Measurements from ENCODE around the gene PPM1K. TPM values are rescaled to one million over a fixed set of nuclear protein-coding genes. Genes with fewer than 3 reads are reported as not detected.
"Not testable (repeated sequence)": the region's sequence is repeated elsewhere in the genome, so short reads cannot be mapped to it uniquely, and the experiment has no call there.

The PPM1K gene
- total RNA-seq, 4 donors from 2014 or later, result 7.0 to 75.1 (median 14.2) TPM

- no peak for DNase-seq
- TF ChIP-seq CTCF (IDR thresholded peaks at IDR 0.05), result no peak
- no peak for TF ChIP-seq POLR2A (IDR thresholded peaks at IDR 0.05)
- Histone ChIP-seq H3K27ac (peak overlapping the region in 1 of 4 donors; percentile 78), H3K27me3 (no peaks in the 10 kb centered on the region), H3K4me3 (no peak overlapping the region), H3K9me3 (no peaks in the 10 kb centered on the region), H3K36me3 (no peaks in the 10 kb centered on the region), H3K4me1 (no peaks in the 10 kb centered on the region)
These were observed 34.5 kb upstream of the PPM1K start for GRCh38 chr4:88318751-88319350.

DNA sequence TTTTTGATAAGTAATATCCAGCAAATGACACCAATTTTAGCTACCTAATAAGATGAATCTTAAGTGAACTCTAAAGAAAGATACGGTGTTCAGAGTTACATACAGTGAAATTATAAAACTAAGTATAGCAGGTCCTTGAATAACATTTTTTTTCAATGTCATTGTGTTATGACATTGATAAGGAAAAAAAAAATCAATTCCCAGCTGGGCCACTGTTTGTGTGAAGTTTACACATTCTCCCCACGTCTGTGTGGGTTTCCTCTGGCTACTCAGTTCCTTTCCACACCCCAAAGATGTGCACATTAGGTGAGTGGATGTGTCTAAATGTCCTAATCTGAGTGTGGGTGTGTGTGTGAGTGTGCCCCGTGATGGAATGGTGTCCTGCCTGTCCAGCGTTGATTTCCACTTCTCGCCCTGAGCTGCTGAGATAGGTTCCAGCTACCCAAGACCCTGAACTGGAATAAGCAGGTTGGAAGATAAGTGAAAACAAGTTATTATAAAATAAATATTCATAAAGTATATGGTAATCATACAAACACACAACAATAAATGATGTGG lies 31.2 kb upstream of the PPM1K start:
- Histone ChIP-seq H3K4me1 (no peaks in the 10 kb centered on the region), H3K4me3 (no peak overlapping the region), H3K27me3 (no peaks in the 10 kb centered on the region), H3K36me3 (no peaks in the 10 kb centered on the region), H3K9me3 (no peaks in the 10 kb centered on the region), H3K27ac (no peak overlapping the region)
- TF ChIP-seq CTCF (IDR thresholded peaks at IDR 0.05) (no peak), POLR2A (IDR thresholded peaks at IDR 0.05) (no peak)
- DNase-seq, result no peak

DNA sequence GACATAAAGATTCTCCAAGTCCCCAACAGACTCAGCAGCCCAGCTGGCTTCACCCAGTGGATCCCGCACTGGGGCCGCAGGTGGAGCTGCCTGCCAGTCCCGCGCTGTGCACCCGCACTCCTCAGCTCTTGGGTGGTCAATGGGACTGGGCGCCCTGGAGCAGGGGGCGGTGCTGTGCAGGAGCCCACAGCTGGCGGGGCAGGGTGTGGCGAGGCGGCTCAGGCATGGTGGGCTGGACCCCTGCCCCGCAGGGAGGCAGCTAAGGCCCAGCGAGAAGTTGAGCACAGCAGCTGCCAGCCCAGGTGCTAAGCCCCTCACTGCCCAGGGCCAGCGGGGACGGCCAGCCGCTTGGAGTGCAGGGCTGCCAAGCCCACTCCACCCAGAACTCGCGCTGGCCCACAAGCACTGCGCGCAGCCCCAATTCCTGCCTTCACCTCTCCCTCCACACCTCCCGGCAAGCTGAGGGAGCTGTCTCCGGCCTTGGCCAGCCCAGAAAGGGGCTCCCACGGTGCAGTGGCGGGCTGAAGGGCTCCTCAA lies 28.8 kb upstream of the PPM1K start:
- not testable (repeated sequence) for H3K36me3 ChIP-seq, H3K9me3 ChIP-seq, H3K4me1 ChIP-seq, H3K4me3 ChIP-seq, H3K27ac ChIP-seq, H3K27me3 ChIP-seq, DNase-seq

DNA sequence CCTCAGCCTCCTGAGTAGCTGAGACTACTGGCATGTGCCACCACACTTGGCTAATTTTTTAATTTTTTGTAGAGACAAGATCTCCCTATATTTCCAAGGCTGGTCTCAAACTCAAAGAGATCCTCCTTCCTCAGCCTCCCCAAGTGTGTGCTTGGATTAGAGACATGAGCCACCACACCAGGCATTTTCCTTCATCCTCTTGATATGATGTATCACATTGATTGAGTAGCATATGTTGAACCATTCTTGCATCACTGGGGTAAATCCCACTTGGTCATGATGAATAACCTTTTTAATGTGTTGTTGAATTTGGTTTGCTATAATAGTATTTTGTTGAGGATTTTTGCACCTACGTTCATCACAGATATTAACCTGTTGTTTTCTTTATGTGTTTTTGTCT lies 24.2 kb upstream of the PPM1K start:
- no peak for DNase-seq
- Histone ChIP-seq H3K4me1 (no peaks in the 10 kb centered on the region), H3K27ac (no peak overlapping the region), H3K9me3 (no peaks in the 10 kb centered on the region), H3K36me3 (no peaks in the 10 kb centered on the region), H3K4me3 (no peak overlapping the region), H3K27me3 (no peaks in the 10 kb centered on the region)
- TF ChIP-seq POLR2A (IDR thresholded peaks at IDR 0.05), result no peak
- no peak for TF ChIP-seq CTCF (IDR thresholded peaks at IDR 0.05)

GRCh38 chr4:88297725-88298454 lies 13.5 kb upstream of the PPM1K start:
- H3K27me3 ChIP-seq, result no peaks in the 10 kb centered on the region
- H3K9me3 ChIP-seq, result no peaks in the 10 kb centered on the region
- no peak for DNase-seq
- no peaks in the 10 kb centered on the region for H3K36me3 ChIP-seq
- H3K27ac ChIP-seq, result no peak overlapping the region
- H3K4me3 ChIP-seq, result no peak overlapping the region
- TF ChIP-seq CTCF (IDR thresholded peaks at IDR 0.05) (no peak), POLR2A (IDR thresholded peaks at IDR 0.05) (no peak)
- H3K4me1 ChIP-seq, result no peaks in the 10 kb centered on the region

DNA sequence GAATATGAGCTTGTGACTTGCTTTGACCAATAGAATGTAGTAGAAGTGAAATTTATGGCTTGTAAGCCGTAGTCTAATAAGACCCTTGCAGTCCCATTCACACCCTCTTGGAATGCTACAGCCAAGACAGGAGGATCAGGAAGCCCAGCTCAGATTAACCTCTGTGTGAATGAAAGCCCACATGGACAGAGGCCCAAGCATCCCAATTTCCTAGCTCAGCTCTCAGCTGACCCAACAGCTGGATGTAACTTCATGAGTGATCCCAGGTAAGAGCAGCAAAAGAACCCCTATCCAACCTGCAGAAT lies 12.8 kb upstream of the PPM1K start:
- no peaks in the 10 kb centered on the region for H3K36me3 ChIP-seq
- no peak for DNase-seq
- TF ChIP-seq POLR2A (IDR thresholded peaks at IDR 0.05), result no peak
- H3K27me3 ChIP-seq, result no peaks in the 10 kb centered on the region
- H3K4me3 ChIP-seq, result no peak overlapping the region
- H3K27ac ChIP-seq, result no peak overlapping the region
- H3K4me1 ChIP-seq, result no peaks in the 10 kb centered on the region
- H3K9me3 ChIP-seq, result no peaks in the 10 kb centered on the region

All from Peyer's patch (tissue), 4 donors.